HepG2 (cell line): ENCODE results near the gene FGFR3. TPM values are rescaled to one million over a fixed set of nuclear protein-coding genes. Genes with fewer than 3 reads are reported as not detected.

Source experiments
- GLI4 ChIP-seq: sonication (generic); formaldehyde crosslinking; IDR thresholded peaks from 2 replicates; pipeline ENCODE4 v1.5.1; 2020; ENCODE audit warnings: missing genetic modification reagents, mild to moderate bottlenecking, moderate library complexity, borderline replicate concordance
- HCFC1 ChIP-seq: fragments of 150-350 bp; IDR thresholded peaks from 2 replicates; pipeline ENCODE4 v1.6.1; 2014; ENCODE audit warnings: low read depth, low read length
- HOMEZ ChIP-seq: IDR thresholded peaks from 2 replicates; pipeline ENCODE4 v1.6.1; 2016; ENCODE audit warnings: low read depth
- MTF1 ChIP-seq: sonication (generic); formaldehyde crosslinking; IDR thresholded peaks from 2 replicates; pipeline ENCODE4 v1.5.0; 2020; ENCODE audit warnings: missing genetic modification reagents
- MTF2 ChIP-seq: sonication (generic); formaldehyde crosslinking; IDR thresholded peaks from 2 replicates; pipeline ENCODE4 v1.5.0; 2020; ENCODE audit warnings: missing genetic modification reagents, borderline replicate concordance
- POLR2AphosphoS5 ChIP-seq: IDR thresholded peaks from 2 replicates; pipeline ENCODE4 v1.6.1; 2012; ENCODE audit warnings: low read depth, low read length
- RARG ChIP-seq: sonication (generic); formaldehyde crosslinking; IDR thresholded peaks from 2 replicates; pipeline ENCODE4 v1.4.0; 2020; ENCODE audit warnings: low read depth, mild to moderate bottlenecking, missing genetic modification reagents
- RBM22 ChIP-seq: fragments of 200-400 bp; formaldehyde crosslinking; optimal IDR thresholded peaks from 2 replicates; pipeline ENCODE3; 2017; ENCODE audit warnings: mild to moderate bottlenecking, low read length, moderate library complexity
- REXO4 ChIP-seq: sonication (generic); formaldehyde crosslinking; IDR thresholded peaks from 2 replicates; pipeline ENCODE4 v1.8.0; 2022; ENCODE audit warnings: missing genetic modification reagents, mild to moderate bottlenecking, borderline replicate concordance
- SSRP1 ChIP-seq: IDR thresholded peaks from 2 replicates; pipeline ENCODE4 v1.6.1; 2016; ENCODE audit warnings: control low read depth
- TRAFD1 ChIP-seq: sonication (generic); formaldehyde crosslinking; IDR thresholded peaks from 2 replicates; pipeline ENCODE4 v1.5.1; 2020; ENCODE audit warnings: missing genetic modification reagents, mild to moderate bottlenecking, borderline replicate concordance
- ZC3H13 ChIP-seq: sonication (generic); formaldehyde crosslinking; IDR thresholded peaks from 2 replicates; pipeline ENCODE4 v1.8.1; 2023; ENCODE audit warnings: mild to moderate bottlenecking, missing genetic modification reagents, moderate library complexity
- ZFP41 ChIP-seq: sonication (generic); formaldehyde crosslinking; IDR thresholded peaks from 2 replicates; pipeline ENCODE4 v1.4.0; 2020; ENCODE audit warnings: mild to moderate bottlenecking, missing genetic modification reagents, borderline replicate concordance
- ZNF160 ChIP-seq: sonication (generic); formaldehyde crosslinking; IDR thresholded peaks from 2 replicates; pipeline ENCODE4 v1.8.0; 2022; ENCODE audit warnings: mild to moderate bottlenecking, inconsistent platforms, missing genetic modification reagents
- ZNF280D ChIP-seq: sonication (generic); formaldehyde crosslinking; IDR thresholded peaks from 2 replicates; pipeline ENCODE4 v1.5.1; 2020; ENCODE audit warnings: mild to moderate bottlenecking, missing genetic modification reagents
- ZNF501 ChIP-seq: sonication (generic); formaldehyde crosslinking; IDR thresholded peaks from 2 replicates; pipeline ENCODE4 v1.5.1; 2020; ENCODE audit warnings: mild to moderate bottlenecking, moderate library complexity, missing genetic modification reagents
- ZNF558 ChIP-seq: sonication (generic); formaldehyde crosslinking; IDR thresholded peaks from 2 replicates; pipeline ENCODE4 v1.9.0; 2022; ENCODE audit warnings: mild to moderate bottlenecking, missing genetic modification reagents, borderline replicate concordance
- ZNF574 ChIP-seq: sonication (generic); formaldehyde crosslinking; IDR thresholded peaks from 2 replicates; pipeline ENCODE4 v1.4.0; 2020; ENCODE audit warnings: missing genetic modification reagents
- ZNF775 ChIP-seq: sonication (generic); formaldehyde crosslinking; IDR thresholded peaks from 2 replicates; pipeline ENCODE4 v1.4.0; 2020; ENCODE audit warnings: missing genetic modification reagents, mild to moderate bottlenecking, moderate library complexity, borderline replicate concordance
- ZSCAN20 ChIP-seq: sonication (generic); formaldehyde crosslinking; IDR thresholded peaks from 2 replicates; pipeline ENCODE4 v1.4.0; 2020; ENCODE audit warnings: missing genetic modification reagents, mild to moderate bottlenecking, borderline replicate concordance
- polyA plus RNA-seq, 8 experiments: library from polyadenylated mRNA; depleted of rRNA in 3 of 8; stranded (reverse) in 7 of 8; unstranded in 1 of 8; fragments of >200 nt; fragmentation: Illumina TruSeq in 4 of 8; extraction: Trizol in 4 of 8; gene quantifications; 2 replicates each; pipeline versions ENCODE4 v1.2.1 to v1.2.3, GENCODE V29; 2011 to 2016; ENCODE audit warnings: low read depth in 4 of 8, missing spikeins in 1 of 8, mixed read lengths in 1 of 8; ENCODE audit not compliant: insufficient read depth in 1 of 8
- total RNA-seq, 5 experiments: library from RNA; depleted of rRNA; stranded (reverse); fragments of >200 nt; fragmentation: Illumina TruSeq; extraction: Trizol; gene quantifications; 2 replicates each; pipeline ENCODE4 v1.2.3, GENCODE V29; 2016; ENCODE audit warnings: low read depth in 1 of 5

The FGFR3 gene
- total and polyA plus RNA-seq, 2 of the 13 experiments (the other 11 are each of a cell fraction or from before 2014, with no cell fraction given): 103 to 109 TPM

- no peak for TF ChIP-seq RARG
- TF ChIP-seq SSRP1 (CRISPR knock-in tag): no peak; the same call in 1 of the 2 replicates
- no peak for TF ChIP-seq ZNF574 (CRISPR knock-in tag)
- no peak for TF ChIP-seq ZFP41 (CRISPR knock-in tag)
- TF ChIP-seq HOMEZ (CRISPR knock-in tag): no peak
- TF ChIP-seq MTF1: no peak
- TF ChIP-seq ZNF280D (CRISPR knock-in tag): no peak
- TF ChIP-seq ZNF558 (CRISPR knock-in tag): no peak
- 0 out of 2 replicates have a peak, but pooled peaks have one; percentile 34 for TF ChIP-seq ZNF501 (CRISPR knock-in tag)
- no peak for TF ChIP-seq GLI4 (CRISPR knock-in tag)
- no peak for TF ChIP-seq ZSCAN20
- no peak for TF ChIP-seq ZC3H13 (CRISPR knock-in tag)
- TF ChIP-seq POLR2AphosphoS5: 0 out of 2 replicates have a peak, but pooled peaks have one; percentile 13
- no peak for TF ChIP-seq HCFC1
- TF ChIP-seq ZNF775 (CRISPR knock-in tag): no peak
- TF ChIP-seq MTF2 (CRISPR knock-in tag): 0 out of 2 replicates have a peak, but pooled peaks have one; percentile 32
- TF ChIP-seq REXO4 (CRISPR knock-in tag): no peak
- TF ChIP-seq RBM22: peak; percentile 70
- TF ChIP-seq ZNF160: no peak
- no peak for TF ChIP-seq TRAFD1 (CRISPR knock-in tag)
These were observed 5.7 kb downstream of the FGFR3 start (continued) for GRCh38 chr4:1798580-1799386.
